Endothelial cell (in vitro differentiated cells): ENCODE results near the gene MED13L. TPM values are rescaled to one million over a fixed set of nuclear protein-coding genes. Genes with fewer than 3 reads are reported as not detected.

Experiments used
- DNase-seq: peaks from one replicate; pipeline ENCODE4 v3.0.0; 2021; ENCODE audit warnings: low spot score
- H3K27ac Mint-ChIP-seq: one replicate; pipeline ENCODE4 v1.8.0; 2021; ENCODE audit warnings: mixed read lengths, inconsistent platforms; ENCODE audit not compliant: unreplicated experiment
- H3K27me3 Mint-ChIP-seq: one replicate; pipeline ENCODE4 v1.8.0; 2021; ENCODE audit warnings: mild to moderate bottlenecking, moderate library complexity, mixed read lengths, inconsistent platforms; ENCODE audit not compliant: unreplicated experiment
- H3K36me3 Mint-ChIP-seq: one replicate; pipeline ENCODE4 v1.8.0; 2021; ENCODE audit warnings: mild to moderate bottlenecking, low read depth, mixed read lengths, inconsistent platforms; ENCODE audit not compliant: unreplicated experiment
- H3K4me1 Mint-ChIP-seq: one replicate; pipeline ENCODE4 v1.8.0; 2021; ENCODE audit warnings: mild to moderate bottlenecking, mixed read lengths, inconsistent platforms; ENCODE audit not compliant: unreplicated experiment
- H3K4me3 Mint-ChIP-seq: one replicate; pipeline ENCODE4 v1.8.0; 2021; ENCODE audit warnings: mild to moderate bottlenecking, mixed read lengths, inconsistent platforms; ENCODE audit not compliant: unreplicated experiment
- H3K9me3 Mint-ChIP-seq: one replicate; pipeline ENCODE4 v1.8.0; 2021; ENCODE audit warnings: mixed read lengths, inconsistent platforms; ENCODE audit not compliant: unreplicated experiment
- CTCF ChIP-seq: fragments of 200-600 bp; sonication (generic); IDR thresholded peaks from one replicate; pipeline ENCODE4 v1.5.0; 2021; ENCODE audit warnings: antibody characterized with exemption; ENCODE audit not compliant: unreplicated experiment
- total RNA-seq: library from RNA; stranded (reverse); fragmentation: NEBNext Ultra II Directional; extraction: Animal tissue kit (Norgen Biotek cat#: 25700); gene quantifications from one replicate; pipeline ENCODE4 v1.2.1, GENCODE V29; 2021; ENCODE audit not compliant: unreplicated experiment

Gene MED13L
- total RNA-seq, 1 donor from 2014 or later = 97.0 TPM

- Mint-ChIP-seq H3K27me3 (peaks cover 4% of the 10 kb centered on the region), H3K27ac (no peak overlapping the region), H3K4me1 (peaks cover 24% of the 10 kb centered on the region), H3K36me3 (peaks cover 4% of the 10 kb centered on the region), H3K9me3 (no peaks in the 10 kb centered on the region), H3K4me3 (no peak overlapping the region)
- TF ChIP-seq CTCF = no peak
- DNase-seq = no peak
Measured at GRCh38 chr12:115956236-115956635, 321.3 kb downstream of the MED13L start.

- Mint-ChIP-seq H3K36me3 (peaks cover 4% of the 10 kb centered on the region), H3K4me1 (peaks cover 21% of the 10 kb centered on the region), H3K4me3 (no peak overlapping the region), H3K27me3 (peaks cover 11% of the 10 kb centered on the region), H3K9me3 (no peaks in the 10 kb centered on the region), H3K27ac (no peak overlapping the region)
- no peak for TF ChIP-seq CTCF
- no peak for DNase-seq
Measured at GRCh38 chr12:115953450-115953849, 324.0 kb downstream of the MED13L start.

GRCh38 chr12:115953031-115953430 lies 324.5 kb downstream of the MED13L start:
- Mint-ChIP-seq H3K27ac (no peak overlapping the region), H3K4me3 (no peak overlapping the region), H3K9me3 (no peaks in the 10 kb centered on the region), H3K36me3 (peaks cover 4% of the 10 kb centered on the region), H3K4me1 (peaks cover 21% of the 10 kb centered on the region), H3K27me3 (peaks cover 14% of the 10 kb centered on the region)
- no peak for DNase-seq
- no peak for TF ChIP-seq CTCF

- Mint-ChIP-seq H3K4me3 (no peak overlapping the region), H3K36me3 (peaks cover 4% of the 10 kb centered on the region), H3K4me1 (peaks cover 15% of the 10 kb centered on the region), H3K27me3 (peaks cover 14% of the 10 kb centered on the region), H3K9me3 (no peaks in the 10 kb centered on the region), H3K27ac (no peak overlapping the region)
- no peak for DNase-seq
- no peak for TF ChIP-seq CTCF
Measured at GRCh38 chr12:115950959-115951358, 326.5 kb downstream of the MED13L start.

- Mint-ChIP-seq H3K27me3 (peaks cover 14% of the 10 kb centered on the region), H3K36me3 (peaks cover 4% of the 10 kb centered on the region), H3K9me3 (no peaks in the 10 kb centered on the region), H3K4me1 (peaks cover 12% of the 10 kb centered on the region), H3K4me3 (no peak overlapping the region), H3K27ac (no peak overlapping the region)
- TF ChIP-seq CTCF = no peak
- DNase-seq = no peak
Measured at GRCh38 chr12:115949675-115950074, 327.8 kb downstream of the MED13L start.
